ENCODE results near the gene MCFD2.

Gene MCFD2

GRCh38 chr2:46873604-46874068, 42.0 kb downstream of the MCFD2 start:
- no peak for DNase-seq (ENCODE audit: low spot score)

GRCh38 chr2:46872902-46873603, 42.6 kb downstream of the MCFD2 start:
- no peak for DNase-seq (ENCODE audit: low spot score)

- DNase-seq (ENCODE audit: low spot score), result no peak
Observed at GRCh38 chr2:46871976-46872381, 43.6 kb downstream of the MCFD2 start.

GRCh38 chr2:46870051-46870839, 45.4 kb downstream of the MCFD2 start:
- DNase-seq (ENCODE audit: low spot score), result no peak

GRCh38 chr2:46869621-46870020, 46.0 kb downstream of the MCFD2 start:
- no peak for DNase-seq (ENCODE audit: low spot score)

GRCh38 chr2:46866770-46867246, 48.8 kb downstream of the MCFD2 start:
- peak; percentile 54 for DNase-seq (ENCODE audit: low spot score)

GRCh38 chr2:46865181-46865970, 50.2 kb downstream of the MCFD2 start:
- DNase-seq (ENCODE audit: low spot score), result no peak

- no peak for DNase-seq (ENCODE audit: low spot score)
Observed at GRCh38 chr2:46863882-46864281, 51.7 kb downstream of the MCFD2 start.

GRCh38 chr2:46862514-46862913, 53.1 kb downstream of the MCFD2 start:
- no peak for DNase-seq (ENCODE audit: low spot score)

- DNase-seq (ENCODE audit: low spot score), result no peak
Observed at GRCh38 chr2:46861916-46862315, 53.7 kb downstream of the MCFD2 start.

GRCh38 chr2:46859482-46859881, 56.1 kb downstream of the MCFD2 start:
- no peak for DNase-seq (ENCODE audit: low spot score)

- no peak for DNase-seq (ENCODE audit: low spot score)
Observed at GRCh38 chr2:46858702-46859090, 56.9 kb downstream of the MCFD2 start.

GRCh38 chr2:46857871-46858701, 57.5 kb downstream of the MCFD2 start:
- DNase-seq (ENCODE audit: low spot score), result no peak

- no peak for DNase-seq (ENCODE audit: low spot score)
Observed at GRCh38 chr2:46856336-46856735, 59.3 kb downstream of the MCFD2 start.

- no peak for DNase-seq (ENCODE audit: low spot score)
Observed at GRCh38 chr2:46855805-46856204, 59.8 kb downstream of the MCFD2 start.

- DNase-seq (ENCODE audit: low spot score), result no peak
Observed at GRCh38 chr2:46854260-46854659, 61.3 kb downstream of the MCFD2 start.

- DNase-seq (ENCODE audit: low spot score), result no peak
Observed at GRCh38 chr2:46852598-46852997, 63.0 kb downstream of the MCFD2 start.

- DNase-seq (ENCODE audit: low spot score), result no peak
Observed at GRCh38 chr2:46852124-46852523, 63.5 kb downstream of the MCFD2 start.
